HG02610 (cell line): ENCODE data around the gene RAB35.

Experiments used
- ATAC-seq: cut with Tn5 transposase; IDR thresholded peaks from one replicate; pipeline ENCODE4 v1.9.1; 2021; ENCODE audit warnings: mild to moderate bottlenecking, moderate library complexity; ENCODE audit not compliant: unreplicated experiment

Gene RAB35

DNA sequence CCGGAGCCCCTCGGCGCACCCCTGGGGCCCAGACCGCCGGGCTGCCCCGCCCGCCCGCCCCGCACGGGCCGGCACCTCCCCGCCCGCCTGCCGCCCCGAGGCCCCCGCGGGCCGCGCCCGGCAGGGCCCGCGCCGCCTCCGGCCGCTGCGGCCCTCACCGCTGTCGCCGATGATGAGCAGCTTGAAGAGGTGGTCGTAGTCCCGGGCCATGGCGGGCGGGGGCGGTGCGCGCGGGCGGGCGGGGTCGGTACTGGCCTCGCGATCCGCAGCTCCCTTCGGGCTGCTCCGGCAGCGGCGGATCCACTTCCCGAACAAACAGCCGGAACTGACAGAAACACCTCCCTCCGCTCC, at the start of gene RAB35:
Gene RAB35, minus strand, starts transcription at position 313 of the 351 bp plus-strand sequence. Its CDS starts 103 bp downstream, at position 210.
- ATAC-seq: no peak

DNA sequence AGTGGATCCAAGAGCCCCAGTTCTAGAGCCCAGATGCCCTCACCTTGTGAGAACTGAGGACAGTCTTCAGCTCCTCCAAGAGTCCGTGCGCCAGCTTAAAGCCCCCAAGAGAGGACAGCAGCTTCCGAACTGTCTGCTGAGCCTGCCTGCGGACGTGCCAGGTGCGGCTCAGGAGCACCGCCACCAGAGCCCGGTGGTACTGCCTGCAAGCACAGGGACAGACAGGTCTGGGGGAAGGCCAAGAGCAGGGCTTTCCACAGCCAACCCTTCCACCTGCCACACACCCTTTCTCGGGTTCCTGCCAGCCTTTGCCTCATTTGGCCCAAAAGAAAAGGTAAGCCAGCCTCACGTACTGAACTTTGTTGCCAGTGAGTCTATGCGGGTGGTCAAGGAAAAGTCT, 47.7 kb upstream of the RAB35 start:
- no peak for ATAC-seq

DNA sequence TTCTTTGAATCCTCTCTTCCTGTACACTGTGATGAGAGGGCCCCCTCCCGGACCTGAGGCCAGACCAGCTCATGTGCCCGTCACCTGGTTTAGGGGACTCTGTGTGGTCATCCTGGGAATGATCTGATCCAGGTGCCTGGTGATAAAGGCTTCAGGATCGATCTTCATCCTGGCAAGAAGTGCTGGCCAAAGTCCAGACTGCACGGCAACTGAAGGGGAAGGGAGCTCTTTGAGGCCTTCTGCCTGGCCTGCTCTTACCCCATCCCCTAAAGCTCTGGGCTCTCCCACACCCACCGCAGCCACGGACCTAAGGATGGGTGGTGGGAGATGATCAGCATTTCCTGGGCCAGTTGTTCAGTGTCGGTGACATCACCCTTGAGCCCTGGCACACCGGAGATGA, 46.2 kb upstream of the RAB35 start:
- no peak for ATAC-seq

DNA sequence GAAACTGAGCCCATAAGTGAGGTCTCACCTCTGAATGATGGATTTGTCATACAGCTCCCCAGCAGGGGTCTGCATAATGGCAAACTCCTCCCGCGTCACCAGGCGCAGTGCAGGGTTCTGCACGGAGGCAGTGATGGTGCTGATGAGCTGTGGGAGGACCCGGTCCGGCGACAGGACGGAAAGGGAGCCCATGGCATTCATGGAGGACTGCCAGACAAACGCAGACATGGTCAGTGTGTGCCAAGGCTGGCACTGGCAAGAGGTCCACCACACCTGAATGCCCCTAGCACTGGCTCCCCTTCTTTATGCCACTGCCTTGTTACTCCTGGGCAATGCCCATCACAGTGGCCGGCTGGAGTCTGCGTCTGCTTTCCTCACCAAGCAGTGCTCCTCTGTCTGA, 45.3 kb upstream of the RAB35 start:
- ATAC-seq: no peak

DNA sequence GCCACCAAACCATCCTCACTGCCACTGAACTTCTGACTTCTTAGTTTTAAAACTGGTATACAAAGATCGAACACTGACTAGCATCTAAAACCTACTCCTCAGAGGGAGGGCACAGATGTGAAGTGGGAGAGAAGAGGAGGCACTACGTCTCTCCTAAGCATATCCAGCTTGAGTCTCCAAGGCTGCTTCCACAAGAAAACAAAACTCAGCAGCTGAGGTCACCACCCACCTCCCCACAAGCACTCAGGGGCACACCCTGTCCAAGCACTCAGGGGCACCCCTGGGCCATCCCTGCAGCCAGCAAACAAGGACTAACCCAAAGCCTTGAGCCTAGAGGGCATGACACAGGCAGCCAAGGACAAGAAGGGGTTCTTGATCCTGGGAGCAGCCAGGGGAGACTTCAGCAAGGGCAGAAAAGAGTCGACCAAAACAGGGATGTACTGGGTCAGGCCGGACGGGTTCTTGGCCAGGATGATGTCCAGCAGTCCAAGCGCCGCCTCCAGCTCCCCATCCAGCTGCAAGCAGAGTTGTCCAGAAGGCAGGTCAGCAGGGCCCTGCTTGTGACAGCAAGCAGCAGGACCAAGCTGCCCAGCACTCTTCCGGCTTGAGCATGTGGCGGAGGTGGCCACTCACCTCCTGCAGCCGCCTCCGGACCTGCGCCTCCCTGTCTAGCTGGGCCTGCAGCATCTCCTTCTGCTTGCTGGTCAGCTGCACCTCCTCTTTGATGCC, 43.1 kb upstream of the RAB35 start:
- no peak for ATAC-seq

DNA sequence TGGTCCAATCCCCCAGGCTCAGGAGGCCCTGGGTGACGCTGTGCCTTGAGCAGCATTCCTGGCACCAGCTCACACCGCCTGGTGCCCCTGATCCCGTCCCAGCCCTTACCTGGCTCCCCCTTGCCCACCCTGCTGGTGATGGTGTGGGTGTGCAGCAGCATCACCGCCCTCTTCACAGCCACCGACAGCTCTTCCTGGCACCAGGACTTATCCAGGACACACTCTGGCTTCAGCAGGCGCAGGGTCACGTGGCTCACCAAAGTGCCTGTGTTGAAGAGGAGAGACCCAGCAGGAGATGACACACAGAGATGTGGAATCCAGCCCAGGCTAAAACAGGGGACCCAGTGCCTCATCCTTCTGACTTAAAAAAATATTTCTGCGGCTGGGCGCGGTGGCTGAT, 41.8 kb upstream of the RAB35 start:
- ATAC-seq: no peak

DNA sequence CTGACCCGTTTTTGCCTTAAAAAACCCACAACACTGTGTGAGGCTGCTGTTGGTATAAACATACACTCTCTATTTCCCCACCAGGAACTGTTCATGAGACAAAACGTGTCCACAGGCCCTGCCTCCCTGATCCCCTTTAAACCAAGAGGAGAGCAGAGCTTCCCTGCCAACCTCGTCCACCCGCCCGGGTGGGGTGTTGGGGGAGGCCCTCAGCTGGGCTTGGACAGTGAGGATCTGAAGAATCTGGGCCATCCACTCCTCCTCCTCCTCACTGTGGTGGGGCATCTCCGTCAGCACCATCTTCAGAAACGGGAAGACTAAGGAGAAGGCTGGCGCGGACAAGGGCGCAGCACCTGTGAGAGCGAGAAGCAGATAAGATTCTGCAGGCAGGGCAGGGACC, 41.1 kb upstream of the RAB35 start:
- no peak for ATAC-seq

DNA sequence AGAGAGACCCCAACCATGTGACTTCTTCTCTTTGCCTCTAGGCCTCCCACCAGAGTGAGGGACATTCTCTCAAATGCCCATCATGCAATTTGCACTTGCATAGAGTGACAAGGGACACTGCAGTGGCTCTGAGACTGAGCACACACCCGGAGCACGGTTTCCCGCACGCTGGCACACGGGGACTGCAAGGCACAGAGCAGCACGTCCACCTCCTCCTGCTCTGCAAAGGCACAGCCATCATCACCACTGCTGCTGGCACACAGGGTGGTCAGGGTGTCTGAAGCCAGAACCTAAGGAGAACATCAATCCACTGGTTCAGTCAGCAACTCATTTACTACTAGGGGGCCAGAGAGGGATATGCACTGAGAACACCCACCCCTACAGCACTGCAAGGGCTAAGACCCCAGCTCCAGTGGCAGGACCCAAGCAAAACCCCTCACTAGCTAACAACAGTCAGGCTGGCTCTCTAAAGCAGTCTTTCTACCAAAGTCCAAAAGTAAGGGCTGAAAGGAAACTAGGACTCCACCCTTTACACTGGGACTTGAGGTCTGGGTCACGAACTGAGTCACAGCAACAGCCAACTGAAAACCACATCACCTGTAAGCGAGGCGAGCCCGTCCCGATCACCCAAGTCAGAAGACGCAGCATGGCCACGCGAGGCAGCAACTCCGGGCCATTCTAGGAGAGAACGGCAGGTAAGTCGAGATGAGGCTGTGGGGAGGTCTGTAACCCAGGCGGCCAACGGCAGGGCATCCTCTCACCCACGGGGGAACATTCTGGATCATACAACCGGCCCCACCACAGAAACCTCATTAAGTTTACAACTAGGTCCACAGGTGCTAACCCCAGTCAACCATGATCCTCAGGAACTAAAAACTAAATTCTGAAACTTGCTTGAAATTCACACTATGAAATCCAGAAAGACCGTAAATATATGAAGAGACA, 40.0 kb upstream of the RAB35 start:
- no peak for ATAC-seq

DNA sequence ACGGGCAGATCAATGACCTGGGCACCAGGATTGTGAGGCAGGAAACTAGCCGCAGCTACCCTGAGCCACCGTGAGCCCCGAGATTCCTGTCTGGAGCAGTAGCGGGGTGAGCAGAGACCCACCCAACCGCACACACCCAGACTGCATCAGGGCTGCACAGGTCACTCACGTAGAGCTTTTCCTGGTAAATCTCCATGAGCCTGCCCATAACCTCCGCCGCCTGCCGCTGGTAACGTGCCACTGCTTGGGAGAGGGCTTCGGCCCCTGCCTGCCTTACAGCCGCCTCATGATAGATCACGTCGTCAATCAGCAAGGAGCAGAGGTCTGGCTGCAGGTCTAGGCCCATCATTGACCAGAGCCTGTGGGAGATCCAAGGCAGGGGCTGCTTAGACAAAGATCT, 38.5 kb upstream of the RAB35 start:
- no peak for ATAC-seq

DNA sequence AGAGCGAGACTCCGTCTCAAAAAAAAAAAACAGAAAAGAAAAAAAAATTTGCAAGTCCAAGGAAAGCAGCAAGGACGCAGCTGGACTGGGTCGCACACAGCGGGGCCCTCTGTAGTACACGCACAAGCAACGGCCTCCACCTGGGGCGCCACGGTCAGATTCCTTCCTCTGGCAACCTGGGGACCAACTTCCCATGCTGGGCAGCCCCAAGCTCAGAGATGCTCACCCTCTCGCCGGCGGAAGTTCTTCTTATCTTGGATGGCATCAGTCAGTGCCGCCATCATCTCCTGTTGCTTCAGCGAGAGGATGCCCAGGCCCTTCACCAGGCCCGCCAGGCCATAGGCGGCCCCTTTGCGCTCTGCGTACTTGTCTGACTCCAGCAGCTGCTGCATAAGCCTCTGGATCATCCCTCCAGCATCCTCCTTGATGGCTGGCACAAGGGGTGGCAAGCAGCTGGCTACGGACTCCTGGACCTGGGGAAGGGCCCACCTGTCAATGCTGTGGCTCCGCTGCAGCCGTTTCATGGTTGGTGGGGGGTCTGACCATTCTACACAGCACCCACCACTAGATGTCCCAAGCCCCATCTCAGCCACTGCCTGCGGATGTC, 34.5 kb upstream of the RAB35 start:
- ATAC-seq: no peak

DNA sequence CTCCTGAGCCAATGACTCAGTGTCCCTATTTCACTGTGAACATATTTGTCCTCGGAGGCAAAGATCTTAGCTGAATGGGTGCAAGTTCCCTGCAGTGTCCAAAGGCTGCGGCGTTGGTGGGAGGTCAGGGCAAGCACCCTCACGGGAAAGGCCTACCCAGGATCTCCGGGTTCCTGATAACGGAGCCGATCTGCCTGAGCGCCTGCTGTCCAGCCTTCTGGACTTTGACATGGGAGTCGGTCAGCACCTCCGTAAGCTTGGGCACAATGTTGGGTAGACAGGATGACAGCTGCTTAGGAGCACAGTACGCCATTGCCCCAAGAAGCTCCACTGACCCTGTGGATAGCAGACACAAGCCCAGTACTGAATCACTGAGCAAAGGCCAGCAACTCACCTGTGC, 31.5 kb upstream of the RAB35 start:
- ATAC-seq: no peak

DNA sequence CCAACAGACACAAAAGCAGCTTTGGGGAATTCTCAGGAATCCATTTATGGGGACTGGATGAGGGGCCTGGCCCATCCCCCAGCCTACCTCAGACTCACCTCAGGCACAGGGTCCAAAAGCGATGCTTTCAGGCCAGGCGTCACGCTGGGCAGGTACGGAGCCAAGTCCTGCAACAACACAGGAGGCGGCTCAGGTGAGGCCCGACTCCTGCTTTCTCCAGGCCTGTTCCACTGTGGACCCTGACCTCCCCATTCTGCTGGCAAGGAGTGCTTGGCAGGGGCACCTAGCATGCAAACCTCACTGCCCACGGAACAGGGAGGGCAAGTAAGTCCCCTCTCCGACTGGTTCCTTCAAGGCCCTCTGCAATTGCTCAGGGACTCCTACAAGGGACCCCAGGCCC, 28.6 kb upstream of the RAB35 start:
- no peak for ATAC-seq

DNA sequence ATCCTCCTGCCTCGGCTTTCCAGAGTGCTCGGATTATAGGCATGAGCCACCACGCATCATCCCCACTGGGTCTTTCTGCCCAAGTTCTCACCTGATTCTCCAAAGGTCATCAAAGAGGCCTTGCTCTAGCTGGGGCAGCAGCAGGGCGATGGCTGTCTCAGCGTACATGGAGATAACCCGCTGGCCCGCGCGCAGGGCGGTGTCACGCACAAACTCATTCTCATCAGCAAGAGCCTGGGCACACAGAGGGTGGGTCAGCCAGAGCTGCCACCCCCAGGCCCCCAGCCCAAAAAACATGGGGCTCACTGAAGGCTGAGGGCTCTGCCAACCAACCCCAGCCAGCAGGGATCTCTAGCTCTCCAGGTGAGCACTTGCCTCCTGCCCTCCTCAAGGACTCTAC, 27.7 kb upstream of the RAB35 start:
- ATAC-seq: no peak

DNA sequence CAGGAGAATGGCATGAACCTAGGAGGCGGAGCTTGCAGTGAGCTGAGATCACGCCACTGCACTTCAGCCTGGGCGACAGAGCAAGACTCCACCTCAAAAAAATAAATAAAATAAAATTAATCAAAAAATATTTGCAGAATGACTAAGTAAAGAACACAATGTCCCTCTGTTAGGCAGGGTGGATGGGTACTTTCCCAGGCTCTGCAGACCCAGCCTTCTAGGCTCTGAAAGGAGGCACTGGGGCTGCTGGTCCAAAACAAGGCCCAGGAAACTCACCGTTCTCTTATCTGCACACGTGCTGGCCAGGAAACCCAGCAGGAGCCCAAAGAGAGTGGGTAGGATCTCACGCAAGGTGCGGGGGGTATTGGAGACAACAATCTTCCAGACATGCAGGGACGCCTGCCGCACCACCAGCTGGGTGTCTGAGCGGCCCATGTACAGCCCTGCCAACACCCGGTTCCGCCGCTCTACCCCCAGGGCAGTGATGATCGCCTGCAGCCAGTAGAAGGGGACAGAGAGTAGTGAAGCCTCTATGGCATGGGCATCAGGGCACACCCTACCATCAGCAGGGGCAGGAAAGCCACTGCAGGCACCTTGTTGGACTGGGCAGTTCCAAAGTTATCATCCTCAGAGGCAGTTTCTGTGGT, 25.8 kb upstream of the RAB35 start:
- no peak for ATAC-seq

DNA sequence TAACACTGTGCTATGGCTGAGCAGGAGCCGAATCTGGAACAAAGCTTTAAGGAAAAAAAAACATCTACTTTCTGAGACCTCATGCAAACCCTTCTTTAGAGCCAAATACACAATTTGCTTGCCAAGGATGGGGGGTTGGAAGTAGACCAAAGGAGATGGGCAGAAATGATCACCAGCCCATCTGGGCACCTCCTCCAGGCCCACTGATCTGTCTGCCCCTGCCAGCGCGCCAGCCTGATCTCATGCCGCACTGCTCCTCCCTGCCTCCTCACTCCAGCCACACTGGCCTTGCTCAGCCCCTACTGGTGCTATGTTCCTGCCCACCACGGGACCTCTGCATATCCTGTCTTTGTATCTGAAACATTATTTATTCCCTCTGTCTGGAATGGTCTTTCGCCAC, 24.8 kb upstream of the RAB35 start:
- ATAC-seq: no peak

DNA sequence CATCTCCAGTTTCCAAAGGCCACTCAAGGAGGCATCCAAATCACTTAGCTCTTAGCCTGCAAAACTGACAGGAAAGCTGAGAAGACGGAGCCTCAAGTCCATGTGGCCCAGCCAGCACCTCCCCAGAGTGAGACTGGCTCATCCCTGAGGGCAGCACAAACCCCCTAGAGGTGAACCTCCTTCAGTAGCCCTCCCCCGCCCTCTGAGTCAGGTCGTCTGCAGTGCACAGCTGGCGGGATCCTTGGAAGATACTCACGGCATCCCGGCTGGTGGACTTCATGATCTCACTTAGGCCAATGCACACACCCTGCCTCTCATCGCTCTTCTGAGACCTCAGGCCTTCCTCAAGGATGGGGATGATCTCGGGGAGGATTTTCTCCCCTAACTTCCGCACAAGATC, 24.1 kb upstream of the RAB35 start:
- no peak for ATAC-seq

DNA sequence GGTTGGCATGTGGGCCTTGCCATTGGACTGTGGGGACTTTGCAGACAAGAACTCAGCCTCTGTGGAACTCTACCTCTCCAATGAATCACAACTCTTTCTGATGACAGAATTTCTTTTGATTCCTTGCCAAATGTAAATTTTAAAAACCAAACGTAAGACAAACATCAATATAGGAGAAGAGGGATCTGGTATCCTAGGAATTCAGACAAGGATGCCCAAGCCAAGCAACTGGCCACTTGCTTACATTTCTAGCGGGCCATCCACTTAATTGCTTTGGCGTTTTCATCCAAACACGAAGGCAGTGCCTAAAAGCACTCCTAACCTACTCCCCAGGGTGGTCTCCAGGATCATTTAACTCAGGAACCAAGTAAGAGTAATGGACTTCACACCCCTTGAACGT, 23.4 kb upstream of the RAB35 start:
- ATAC-seq: no peak

DNA sequence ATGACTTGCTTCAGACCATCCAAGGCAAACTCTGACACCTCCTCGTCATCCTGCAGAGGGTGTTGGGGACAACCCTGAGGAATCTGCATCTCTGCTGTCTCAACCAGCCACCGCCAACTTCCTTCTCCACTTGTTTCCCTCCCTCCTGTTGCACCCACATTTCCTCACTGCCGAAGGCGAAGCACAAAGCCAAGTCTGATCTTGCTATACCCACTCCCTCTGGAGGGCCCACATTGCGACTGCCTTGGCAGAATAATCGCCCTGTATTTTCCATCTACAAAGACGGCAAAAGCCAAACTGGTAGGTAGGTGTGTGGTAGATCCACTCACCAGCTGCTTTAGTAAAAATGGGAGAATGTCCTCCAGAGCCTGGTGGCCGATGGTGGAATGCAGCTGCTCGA, 21.8 kb upstream of the RAB35 start:
- no peak for ATAC-seq

DNA sequence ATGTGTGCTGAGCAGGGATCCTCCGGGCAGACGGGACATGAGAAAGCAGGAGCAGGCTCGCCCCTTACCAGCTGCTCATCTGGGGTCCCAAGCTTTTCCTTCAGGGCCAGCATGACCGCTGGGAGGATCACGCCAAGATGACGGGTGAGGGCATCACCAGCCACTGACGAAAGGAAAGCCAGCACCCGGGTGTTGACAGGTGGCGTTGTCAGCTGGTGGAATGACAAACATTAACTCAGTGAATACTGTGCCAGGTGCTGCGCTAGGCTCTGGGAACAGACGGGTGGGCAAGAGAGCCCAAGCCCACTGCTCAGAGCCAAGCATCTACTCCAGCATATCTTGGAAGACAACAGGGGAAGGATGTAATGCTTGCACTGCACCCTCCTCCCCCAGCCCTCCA, 21.3 kb upstream of the RAB35 start:
- ATAC-seq: no peak

DNA sequence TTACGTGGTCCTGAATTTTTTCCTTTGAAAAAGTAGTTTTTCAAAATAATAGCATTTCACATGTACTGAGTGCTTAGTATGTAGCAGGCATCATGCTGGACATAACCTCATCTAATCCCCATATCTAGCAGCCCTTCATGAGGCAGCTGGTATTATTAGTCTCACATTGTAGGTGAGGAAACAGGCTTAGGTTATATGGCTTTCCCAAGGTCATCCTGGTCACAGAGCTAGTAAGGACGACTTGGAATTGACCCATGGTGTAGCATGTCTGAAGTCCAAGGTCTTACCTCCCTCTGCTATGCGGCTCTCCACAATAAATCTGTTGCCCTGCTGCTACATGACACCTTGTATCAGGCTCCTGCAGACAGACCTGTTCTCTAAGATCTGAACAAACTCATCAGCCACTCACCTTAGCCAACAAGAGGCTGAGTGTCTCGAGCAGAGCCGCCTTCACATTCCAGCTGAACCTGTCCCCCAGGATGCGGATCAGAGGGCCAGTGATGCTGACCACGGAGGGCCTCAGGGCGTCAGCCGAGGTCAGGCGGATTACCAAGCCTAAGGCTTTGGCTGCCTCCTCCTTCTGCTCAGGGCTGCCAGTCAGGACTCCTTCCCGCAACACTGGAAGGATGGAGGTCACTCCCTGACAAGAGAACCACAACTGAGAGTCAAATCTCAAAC, 19.7 kb upstream of the RAB35 start:
- ATAC-seq: no peak
